Mesendoderm (in vitro differentiated cells): ENCODE measurements around the gene RNMT.
"Not testable (repeated sequence)": the region's sequence is repeated elsewhere in the genome, so short reads cannot be mapped to it uniquely, and the experiment has no call there.

Experiments
- DNase-seq: peaks from one replicate; pipeline ENCODE4 v3.0.0; 2013
- H2AK5ac ChIP-seq: 2 replicates; pipeline ENCODE4 v1.6.1; 2013; ENCODE audit warnings: low read length, inconsistent platforms
- H2BK120ac ChIP-seq: 2 replicates; pipeline ENCODE4 v1.6.1; 2013; ENCODE audit warnings: low read depth, mild to moderate bottlenecking, low read length, moderate library complexity, mixed read lengths
- H2BK15ac ChIP-seq: replicated peaks from 2 replicates; pipeline ENCODE4 v1.6.1; 2013; ENCODE audit warnings: low read depth, mild to moderate bottlenecking, moderate library complexity
- H2BK5ac ChIP-seq: 2 replicates; pipeline ENCODE4 v1.6.1; 2013; ENCODE audit warnings: low read length, inconsistent platforms
- H3K18ac ChIP-seq: 2 replicates; pipeline ENCODE4 v1.6.1; 2013; ENCODE audit warnings: mild to moderate bottlenecking, low read length, mixed read lengths
- H3K23ac ChIP-seq: one replicate; pipeline ENCODE4 v1.6.1; 2013; ENCODE audit warnings: low read length
- H3K27ac ChIP-seq: 2 replicates; pipeline ENCODE4 v1.5.1; 2013; ENCODE audit warnings: low read depth, mild to moderate bottlenecking, inconsistent platforms, low read length, moderate library complexity
- H3K27me3 ChIP-seq: 2 replicates; pipeline ENCODE4 v1.6.1; 2013; ENCODE audit warnings: low read length, control low read depth, mild to moderate bottlenecking, inconsistent platforms; ENCODE audit not compliant: insufficient read depth, poor library complexity
- H3K36me3 ChIP-seq: 2 replicates; pipeline ENCODE4 v1.6.1; 2013; ENCODE audit warnings: low read length, inconsistent platforms; ENCODE audit not compliant: control insufficient read depth, insufficient read depth
- H3K4ac ChIP-seq: one replicate; pipeline ENCODE4 v1.6.1; 2013; ENCODE audit warnings: low read depth, mild to moderate bottlenecking, low read length, moderate library complexity
- H3K4me1 ChIP-seq: 2 replicates; pipeline ENCODE4 v1.6.1; 2013; ENCODE audit warnings: low read depth, low read length, inconsistent platforms; ENCODE audit not compliant: control insufficient read depth
- H3K4me2 ChIP-seq: 2 replicates; pipeline ENCODE4 v1.6.1; 2013; ENCODE audit warnings: low read length
- H3K4me3 ChIP-seq: 2 replicates; pipeline ENCODE4 v1.5.1; 2013; ENCODE audit warnings: mild to moderate bottlenecking, low read length
- H3K56ac ChIP-seq: one replicate; pipeline ENCODE4 v1.6.1; 2013; ENCODE audit warnings: low read length
- H3K79me1 ChIP-seq: 2 replicates; pipeline ENCODE4 v1.6.1; 2013; ENCODE audit warnings: low read length, inconsistent platforms
- H3K79me2 ChIP-seq: 2 replicates; pipeline ENCODE4 v1.6.1; 2013; ENCODE audit warnings: mild to moderate bottlenecking, low read length; ENCODE audit not compliant: control insufficient read depth, insufficient read depth
- H3K9ac ChIP-seq: 2 replicates; pipeline ENCODE4 v1.6.1; 2013; ENCODE audit warnings: low read length, inconsistent platforms
- H4K5ac ChIP-seq: one replicate; pipeline ENCODE4 v1.6.1; 2013; ENCODE audit warnings: low read length
- H4K8ac ChIP-seq: one replicate; pipeline ENCODE4 v1.6.1; 2013; ENCODE audit warnings: low read depth, mild to moderate bottlenecking, control low read depth, low read length, moderate library complexity
- WGBS: extraction: QIAGEN DNeasy Blood & Tissue Kit; methylation state at CpG from one replicate; pipeline ENCODE4 v1.1.7; 2013; ENCODE audit warnings: low lambda C conversion rate, missing lambda C conversion rate; ENCODE audit not compliant: insufficient coverage; ENCODE audit errors: extremely low coverage; 5-methylcytosine and 5-hydroxymethylcytosine counted together

Gene RNMT

GRCh38 chr18:13688191-13689136 is 38.0 kb upstream of the RNMT start:
- no peak overlapping the region for H3K9ac ChIP-seq
- no peaks in the 10 kb centered on the region for H3K36me3 ChIP-seq
- no peak overlapping the region for H2BK15ac ChIP-seq
- H3K27ac ChIP-seq = peak overlapping the region; percentile 9
- no peak overlapping the region for H3K4me3 ChIP-seq
- no peak overlapping the region for H3K4ac ChIP-seq
- H3K27me3 ChIP-seq = no peaks in the 10 kb centered on the region
- no peak overlapping the region for H2AK5ac ChIP-seq
- H2BK5ac ChIP-seq = peak overlapping the region; percentile 3
- no peak overlapping the region for H3K18ac ChIP-seq
- peaks cover 6% of the 10 kb centered on the region for H3K79me2 ChIP-seq
- peak overlapping the region; percentile 4 for H3K56ac ChIP-seq
- H3K23ac ChIP-seq = no peak overlapping the region
- no peak overlapping the region for H4K8ac ChIP-seq
- no peak for DNase-seq
- no peak overlapping the region for H4K5ac ChIP-seq
- peaks cover 5% of the 10 kb centered on the region for H3K79me1 ChIP-seq
- no peak overlapping the region for H3K4me2 ChIP-seq
- peaks cover 6% of the 10 kb centered on the region for H3K4me1 ChIP-seq
- WGBS = no CpG with 5 or more reads among the region's 21 CpGs
- H2BK120ac ChIP-seq = no peak overlapping the region

GRCh38 chr18:13690060-13690459 is 36.4 kb upstream of the RNMT start:
- not testable (repeated sequence) for H2BK15ac ChIP-seq, H2BK5ac ChIP-seq, H3K4ac ChIP-seq, H2AK5ac ChIP-seq, H3K56ac ChIP-seq, H3K23ac ChIP-seq, H3K4me3 ChIP-seq, H3K36me3 ChIP-seq, H3K18ac ChIP-seq, H3K27ac ChIP-seq, H4K5ac ChIP-seq, H3K9ac ChIP-seq, H3K27me3 ChIP-seq, H2BK120ac ChIP-seq, H4K8ac ChIP-seq, H3K4me2 ChIP-seq, H3K4me1 ChIP-seq, H3K79me1 ChIP-seq, DNase-seq, H3K79me2 ChIP-seq
- no CpG with 5 or more reads among the region's 9 CpGs for WGBS

- WGBS = no CpG with 5 or more reads among the region's 5 CpGs
- peaks cover 13% of the 10 kb centered on the region for H3K79me2 ChIP-seq
- not testable (repeated sequence) for H3K9ac ChIP-seq, H2AK5ac ChIP-seq, H4K8ac ChIP-seq, H2BK120ac ChIP-seq, H3K56ac ChIP-seq, H3K4me3 ChIP-seq, H3K4me1 ChIP-seq, H3K4me2 ChIP-seq, H3K27me3 ChIP-seq, H2BK15ac ChIP-seq, H2BK5ac ChIP-seq, H4K5ac ChIP-seq, H3K36me3 ChIP-seq, H3K18ac ChIP-seq, H3K27ac ChIP-seq, H3K4ac ChIP-seq, H3K23ac ChIP-seq, DNase-seq
- H3K79me1 ChIP-seq = peaks cover 11% of the 10 kb centered on the region
Observed at GRCh38 chr18:13695337-13695736, 31.1 kb upstream of the RNMT start.

GRCh38 chr18:13696961-13697360 is 29.5 kb upstream of the RNMT start:
- no peak overlapping the region for H3K4me3 ChIP-seq
- no peaks in the 10 kb centered on the region for H3K27me3 ChIP-seq
- no peaks in the 10 kb centered on the region for H3K36me3 ChIP-seq
- no peak overlapping the region for H3K27ac ChIP-seq
- H3K56ac ChIP-seq = no peak overlapping the region
- no peak overlapping the region for H3K4ac ChIP-seq
- H4K5ac ChIP-seq = no peak overlapping the region
- no peaks in the 10 kb centered on the region for H3K4me1 ChIP-seq
- no peak overlapping the region for H4K8ac ChIP-seq
- H3K9ac ChIP-seq = no peak overlapping the region
- no CpG with 5 or more reads among the region's 3 CpGs for WGBS
- no peak overlapping the region for H2BK5ac ChIP-seq
- H3K79me2 ChIP-seq = peaks cover 13% of the 10 kb centered on the region
- H3K79me1 ChIP-seq = peaks cover 15% of the 10 kb centered on the region
- no peak overlapping the region for H3K18ac ChIP-seq
- H2BK120ac ChIP-seq = no peak overlapping the region
- no peak overlapping the region for H2BK15ac ChIP-seq
- no peak overlapping the region for H2AK5ac ChIP-seq
- no peak overlapping the region for H3K4me2 ChIP-seq
- DNase-seq = no peak
- H3K23ac ChIP-seq = no peak overlapping the region

- WGBS = no CpG with 5 or more reads among the region's 1 CpG
- no peak overlapping the region for H3K27ac ChIP-seq
- H3K79me1 ChIP-seq = peaks cover 16% of the 10 kb centered on the region
- no peak overlapping the region for H3K4me2 ChIP-seq
- H3K79me2 ChIP-seq = peaks cover 13% of the 10 kb centered on the region
- no peak overlapping the region for H4K8ac ChIP-seq
- no peak overlapping the region for H3K4me3 ChIP-seq
- H3K18ac ChIP-seq = no peak overlapping the region
- H3K23ac ChIP-seq = no peak overlapping the region
- no peaks in the 10 kb centered on the region for H3K4me1 ChIP-seq
- H2AK5ac ChIP-seq = no peak overlapping the region
- H4K5ac ChIP-seq = no peak overlapping the region
- no peak for DNase-seq
- H3K56ac ChIP-seq = no peak overlapping the region
- H3K9ac ChIP-seq = no peak overlapping the region
- H2BK5ac ChIP-seq = no peak overlapping the region
- no peak overlapping the region for H2BK120ac ChIP-seq
- H3K27me3 ChIP-seq = no peaks in the 10 kb centered on the region
- no peaks in the 10 kb centered on the region for H3K36me3 ChIP-seq
- no peak overlapping the region for H2BK15ac ChIP-seq
- no peak overlapping the region for H3K4ac ChIP-seq
Observed at GRCh38 chr18:13700153-13700552, 26.3 kb upstream of the RNMT start.
